HG02981 (cell line): ENCODE measurements around the gene LSM3.

ENCODE experiments used
- ATAC-seq: cut with Tn5 transposase; IDR thresholded peaks from one replicate; pipeline ENCODE4 v1.9.1; 2021; ENCODE audit warnings: mild to moderate bottlenecking, moderate library complexity; ENCODE audit not compliant: unreplicated experiment

The LSM3 gene

GRCh38 chr3:14178247-14179113, at the start of gene LSM3, which contains the start of gene XPC:
Gene LSM3, plus strand, starts transcription at chr3:14178817. Its CDS starts 44 bp downstream, at chr3:14178861.
Gene XPC, minus strand, starts transcription at chr3:14178601. Its CDS starts 33 bp downstream, at chr3:14178568.
- peak; percentile 91 for ATAC-seq

DNA sequence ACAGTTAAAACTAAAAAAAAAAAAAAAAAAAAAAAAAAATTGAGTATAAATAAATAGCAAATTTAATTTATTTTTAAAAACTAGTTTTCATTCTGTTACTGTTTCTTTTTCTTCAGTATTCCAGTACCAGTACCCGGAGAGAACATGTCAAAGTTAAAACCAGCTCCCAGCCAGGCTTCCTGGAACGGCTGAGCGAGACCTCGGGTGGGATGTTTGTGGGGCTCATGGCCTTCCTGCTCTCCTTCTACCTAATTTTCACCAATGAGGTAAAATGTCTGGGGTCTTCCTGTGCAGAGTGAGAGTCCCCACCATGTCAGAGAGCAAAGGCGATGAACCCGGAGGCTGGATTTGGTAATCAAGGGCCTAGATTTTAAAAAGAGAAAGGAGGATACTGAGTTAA, 49.3 kb upstream of the LSM3 start:
- no peak for ATAC-seq

- ATAC-seq: no peak
These were observed 48.4 kb upstream of the LSM3 start for GRCh38 chr3:14130230-14130629.

- ATAC-seq: no peak
These were observed 47.9 kb upstream of the LSM3 start for GRCh38 chr3:14130707-14131106.

DNA sequence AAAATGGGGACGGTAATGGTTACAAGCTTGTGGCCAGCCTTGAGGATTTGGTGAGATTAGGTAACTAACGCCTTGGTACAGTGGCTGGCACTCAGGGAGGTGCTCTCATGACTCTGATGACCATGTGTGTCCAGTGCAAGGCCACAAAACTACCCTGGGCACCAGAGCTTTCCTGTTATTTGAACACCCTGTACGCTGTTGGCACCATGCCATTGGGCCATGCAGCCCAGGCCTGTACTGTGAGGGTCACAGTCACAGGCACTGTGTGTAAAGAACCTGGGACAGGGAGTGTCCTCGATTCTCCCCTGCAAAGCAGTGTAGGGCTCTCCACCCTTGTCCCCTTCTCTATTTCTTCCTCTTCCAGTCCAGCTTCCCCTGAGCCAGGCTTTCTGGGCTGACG, 47.5 kb upstream of the LSM3 start:
- ATAC-seq: no peak

DNA sequence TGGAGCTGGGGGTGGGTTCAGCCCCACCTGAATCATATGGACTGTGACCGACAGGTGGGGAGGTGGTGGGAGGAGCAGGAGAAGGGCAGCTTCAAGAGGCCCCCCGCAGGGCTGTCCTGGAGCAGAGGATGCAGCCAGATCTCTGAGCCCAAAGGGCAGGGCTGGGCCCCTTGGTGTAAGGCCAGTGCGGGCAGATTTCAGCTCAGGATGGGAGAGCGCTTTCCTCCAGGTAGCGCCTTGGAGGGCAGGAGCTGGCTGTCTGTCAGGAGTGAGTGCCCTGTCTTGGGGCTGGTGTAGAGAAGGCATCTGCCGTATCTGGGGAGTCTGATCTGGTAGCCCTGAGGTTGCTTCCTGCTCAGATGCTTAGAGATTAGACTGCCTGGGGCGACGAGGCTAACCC, 46.5 kb upstream of the LSM3 start:
- ATAC-seq: no peak

DNA sequence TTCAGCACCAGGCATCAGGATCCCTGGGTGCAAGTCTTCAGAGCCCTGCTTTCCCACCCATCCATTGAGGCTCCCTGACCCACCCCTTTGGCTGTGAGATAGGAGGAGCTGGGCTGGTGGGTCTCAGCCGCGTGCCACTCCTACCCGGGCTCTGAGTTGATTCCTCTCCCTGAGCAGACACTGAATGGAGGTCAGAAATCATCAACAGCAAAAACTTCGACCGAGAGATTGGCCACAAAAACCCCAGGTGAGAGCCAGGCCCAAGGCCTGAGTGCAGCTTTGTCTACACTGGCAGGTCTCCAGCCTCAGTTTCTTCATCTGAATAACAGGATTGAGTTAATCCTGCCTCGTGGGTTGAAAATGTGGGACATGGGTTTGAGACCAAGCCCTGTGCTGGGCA, 45.9 kb upstream of the LSM3 start:
- no peak for ATAC-seq

- no peak for ATAC-seq
These were observed 45.3 kb upstream of the LSM3 start for GRCh38 chr3:14133188-14133800.

GRCh38 chr3:14133876-14134275, 44.7 kb upstream of the LSM3 start:
- no peak for ATAC-seq

DNA sequence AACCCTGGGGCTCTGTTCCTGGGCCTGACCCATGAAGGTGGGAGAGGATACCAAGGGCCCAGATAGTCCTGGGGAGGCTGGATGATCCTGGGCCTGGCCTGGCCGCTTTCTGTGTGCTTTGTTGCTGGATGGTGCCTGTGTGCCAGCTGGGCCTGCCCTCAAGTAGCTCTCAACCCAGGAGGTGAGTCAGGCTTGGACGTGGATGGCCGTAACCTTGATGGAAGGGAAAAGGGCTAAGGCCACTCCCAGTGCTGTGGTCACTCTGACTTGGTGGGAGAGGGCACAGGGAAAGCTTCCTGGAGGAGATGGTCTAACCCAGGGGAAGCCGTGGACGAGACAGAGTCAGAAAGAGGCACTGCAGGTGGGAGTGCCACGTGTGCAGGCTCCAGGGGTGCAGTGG, 44.3 kb upstream of the LSM3 start:
- ATAC-seq: no peak

- ATAC-seq: no peak
These were observed 43.0 kb upstream of the LSM3 start for GRCh38 chr3:14135581-14135980.

DNA sequence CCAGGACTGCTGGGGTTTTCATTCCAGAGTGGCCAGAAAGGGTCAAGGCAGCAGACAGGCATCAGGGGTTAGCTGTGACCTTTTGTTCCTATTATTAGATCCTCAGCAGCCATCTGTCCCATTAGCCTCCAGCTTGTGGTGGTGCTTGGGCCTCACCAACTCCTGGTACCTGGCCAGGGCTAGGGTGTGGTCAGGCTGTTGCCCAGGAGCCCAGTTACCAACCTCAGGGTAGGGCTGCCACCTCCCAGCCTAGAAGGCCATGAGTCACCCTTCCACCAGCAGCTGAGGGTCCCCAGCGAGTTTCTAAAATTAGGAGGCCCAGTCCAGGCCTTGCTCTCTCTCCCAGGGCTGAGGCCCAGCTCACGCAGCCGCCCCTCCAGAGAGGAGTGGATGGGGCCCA, 41.6 kb upstream of the LSM3 start:
- no peak for ATAC-seq

DNA sequence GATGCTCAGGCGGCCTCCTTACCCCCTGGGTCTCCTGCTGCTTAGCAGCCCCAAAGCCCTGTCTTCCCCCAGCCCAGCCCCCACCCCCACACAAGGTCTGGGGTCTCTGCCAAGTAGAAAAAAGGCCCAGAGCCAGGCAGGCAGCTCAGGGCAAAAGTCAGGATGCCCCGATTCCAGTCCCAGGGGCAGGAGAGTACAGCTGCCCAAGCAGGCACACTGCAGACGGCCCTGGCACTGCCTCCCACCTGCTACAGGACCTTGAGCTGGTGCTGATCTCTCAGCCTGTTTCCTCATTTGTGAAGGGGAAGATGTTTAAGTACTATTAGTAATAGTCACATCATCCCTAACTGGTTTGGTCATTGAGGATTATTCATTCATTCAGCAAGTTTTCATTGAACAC, 41.2 kb upstream of the LSM3 start:
- no peak for ATAC-seq

DNA sequence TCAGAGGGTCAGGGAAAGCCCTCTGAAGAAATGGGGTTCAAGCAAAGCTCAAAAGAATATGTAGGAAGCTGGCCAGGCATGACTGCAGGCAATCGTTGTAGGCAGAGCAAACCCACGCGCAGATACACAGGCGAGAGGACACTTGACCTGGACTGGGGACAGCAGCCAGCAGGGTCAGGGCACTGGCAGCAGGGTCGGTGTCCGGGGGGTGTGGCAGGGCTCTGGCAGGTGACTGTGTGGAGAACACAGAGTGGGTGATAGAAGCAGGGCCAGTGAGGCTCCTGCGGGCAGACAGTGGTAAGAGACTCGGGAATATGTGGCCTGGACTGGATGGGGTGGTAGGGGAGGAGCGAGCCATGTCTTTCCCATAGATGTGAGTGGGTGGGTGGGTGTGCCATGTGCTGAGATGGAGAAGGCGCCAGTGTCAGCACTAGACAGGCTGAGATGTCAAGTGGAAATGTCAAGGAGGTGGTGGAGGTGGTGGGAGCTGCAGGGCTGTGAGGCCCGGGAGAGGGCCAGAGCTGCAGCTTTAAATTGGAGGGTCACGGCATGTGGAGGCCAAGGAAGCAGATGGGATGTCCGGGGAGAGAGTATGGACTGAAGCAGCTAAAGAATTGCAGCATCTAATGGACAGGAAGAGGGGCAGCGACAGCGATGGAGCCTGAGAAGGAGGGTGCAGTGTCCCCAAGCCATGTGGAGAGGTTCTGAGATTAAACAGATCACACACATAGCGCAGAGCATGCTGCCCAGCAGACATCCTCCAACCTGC, 40.3 kb upstream of the LSM3 start:
- no peak for ATAC-seq

DNA sequence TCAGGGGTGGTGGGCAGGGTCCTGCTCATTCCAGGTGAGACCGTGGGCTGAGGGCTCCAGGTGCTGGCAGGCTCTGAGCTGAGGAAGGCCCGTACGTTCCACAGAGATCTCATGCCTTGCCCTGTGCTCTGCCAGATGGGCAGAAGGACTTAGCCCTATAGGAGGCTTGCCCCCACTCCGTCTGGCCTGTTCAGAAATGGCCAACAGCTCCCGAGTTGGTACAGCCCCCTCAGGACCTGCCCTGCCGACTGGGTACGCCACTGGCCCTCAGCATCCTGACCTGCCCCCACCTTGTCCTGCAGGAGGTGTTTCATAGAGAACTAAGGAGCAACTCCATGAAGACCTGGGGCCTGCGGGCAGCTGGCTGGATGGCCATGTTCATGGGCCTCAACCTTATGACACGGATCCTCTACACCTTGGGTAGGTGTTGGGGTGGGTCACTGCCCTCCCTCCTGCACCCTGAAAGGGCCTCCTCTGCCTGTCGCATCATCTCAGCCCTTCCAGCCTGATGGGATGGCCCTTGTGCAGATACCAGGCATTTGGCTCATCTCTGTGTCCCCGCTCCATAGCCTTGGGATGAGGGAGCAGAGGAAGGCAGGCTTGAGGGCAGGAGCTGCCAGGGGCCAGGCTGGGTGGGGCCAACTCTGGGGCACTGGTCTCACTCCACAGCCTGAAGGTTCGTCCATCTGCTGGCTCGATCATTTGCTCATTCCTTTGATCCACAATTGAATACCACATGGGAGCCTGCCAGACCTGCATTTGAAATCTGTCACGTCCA, 39.5 kb upstream of the LSM3 start:
- ATAC-seq: no peak

- no peak for ATAC-seq
These were observed 38.8 kb upstream of the LSM3 start for GRCh38 chr3:14139771-14140170.

DNA sequence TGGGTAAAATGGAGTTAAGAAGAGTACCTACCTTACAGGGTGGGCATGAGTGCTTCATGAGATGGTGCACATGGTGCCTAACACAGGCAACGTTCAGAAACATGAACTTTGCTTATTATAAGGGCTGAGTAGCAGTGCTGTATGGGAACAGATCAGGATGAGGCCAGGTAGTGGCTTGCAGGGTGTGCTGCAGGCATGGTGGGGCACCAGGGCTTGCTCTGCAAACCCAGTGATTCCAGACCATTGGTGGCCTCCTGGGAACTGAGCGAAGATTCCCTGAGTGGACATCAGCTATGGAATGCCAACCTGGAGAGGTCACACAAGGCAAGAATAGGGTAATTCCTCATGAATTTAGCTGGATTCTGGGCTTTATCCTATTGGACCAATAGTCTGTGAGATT, 37.9 kb upstream of the LSM3 start:
- no peak for ATAC-seq

DNA sequence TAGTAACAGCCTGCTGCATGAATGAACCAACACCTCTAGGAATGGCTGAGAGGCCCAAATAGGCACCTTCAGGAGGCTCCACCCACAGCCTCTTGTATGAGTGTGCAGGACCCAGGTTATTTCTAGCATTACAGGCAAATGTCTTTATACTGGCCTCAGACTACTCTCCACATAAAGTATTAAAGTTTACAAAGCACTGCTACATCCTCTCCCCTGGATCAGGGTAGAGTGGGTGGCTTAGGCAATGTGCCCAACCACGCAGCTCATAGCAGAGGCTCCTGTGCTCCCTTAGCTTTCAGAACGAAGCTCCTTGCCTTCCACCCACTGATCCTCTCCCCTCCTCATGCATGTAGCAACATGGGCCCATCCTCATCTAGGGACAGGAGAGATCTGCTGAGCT, 37.5 kb upstream of the LSM3 start:
- no peak for ATAC-seq

DNA sequence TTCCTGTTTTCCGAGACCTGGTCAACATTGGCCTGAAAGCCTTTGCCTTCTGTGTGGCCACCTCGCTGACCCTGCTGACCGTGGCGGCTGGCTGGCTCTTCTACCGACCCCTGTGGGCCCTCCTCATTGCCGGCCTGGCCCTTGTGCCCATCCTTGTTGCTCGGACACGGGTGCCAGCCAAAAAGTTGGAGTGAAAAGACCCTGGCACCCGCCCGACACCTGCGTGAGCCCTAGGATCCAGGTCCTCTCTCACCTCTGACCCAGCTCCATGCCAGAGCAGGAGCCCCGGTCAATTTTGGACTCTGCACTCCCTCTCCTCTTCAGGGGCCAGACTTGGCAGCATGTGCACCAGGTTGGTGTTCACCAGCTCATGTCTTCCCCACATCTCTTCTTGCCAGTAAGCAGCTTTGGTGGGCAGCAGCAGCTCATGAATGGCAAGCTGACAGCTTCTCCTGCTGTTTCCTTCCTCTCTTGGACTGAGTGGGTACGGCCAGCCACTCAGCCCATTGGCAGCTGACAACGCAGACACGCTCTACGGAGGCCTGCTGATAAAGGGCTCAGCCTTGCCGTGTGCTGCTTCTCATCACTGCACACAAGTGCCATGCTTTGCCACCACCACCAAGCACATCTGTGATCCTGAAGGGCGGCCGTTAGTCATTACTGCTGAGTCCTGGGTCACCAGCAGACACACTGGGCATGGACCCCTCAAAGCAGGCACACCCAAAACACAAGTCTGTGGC, 36.8 kb upstream of the LSM3 start:
- ATAC-seq: no peak

DNA sequence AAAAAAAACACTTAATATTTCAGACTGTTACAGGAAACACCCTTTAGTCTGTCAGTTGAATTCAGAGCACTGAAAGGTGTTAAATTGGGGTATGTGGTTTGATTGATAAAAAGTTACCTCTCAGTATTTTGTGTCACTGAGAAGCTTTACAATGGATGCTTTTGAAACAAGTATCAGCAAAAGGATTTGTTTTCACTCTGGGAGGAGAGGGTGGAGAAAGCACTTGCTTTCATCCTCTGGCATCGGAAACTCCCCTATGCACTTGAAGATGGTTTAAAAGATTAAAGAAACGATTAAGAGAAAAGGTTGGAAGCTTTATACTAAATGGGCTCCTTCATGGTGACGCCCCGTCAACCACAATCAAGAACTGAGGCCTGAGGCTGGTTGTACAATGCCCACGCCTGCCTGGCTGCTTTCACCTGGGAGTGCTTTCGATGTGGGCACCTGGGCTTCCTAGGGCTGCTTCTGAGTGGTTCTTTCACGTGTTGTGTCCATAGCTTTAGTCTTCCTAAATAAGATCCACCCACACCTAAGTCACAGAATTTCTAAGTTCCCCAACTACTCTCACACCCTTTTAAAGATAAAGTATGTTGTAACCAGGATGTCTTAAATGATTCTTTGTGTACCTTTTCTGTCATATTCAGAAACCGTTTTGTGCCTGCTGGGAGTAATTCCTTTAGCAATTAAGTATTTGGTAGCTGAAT, 35.9 kb upstream of the LSM3 start:
- no peak for ATAC-seq
